B cell (primary cell): Measurements from ENCODE around the gene SHC3. TPM values are rescaled to one million over a fixed set of nuclear protein-coding genes. Genes with fewer than 3 reads are reported as not detected.

Source experiments
- ATAC-seq: fragments of 200-7000 bp; cut with Tn5 transposase; one replicate; pipeline ENCODE4 v1.10.0; 2021; ENCODE audit warnings: low read depth, mild to moderate bottlenecking, moderate number of reproducible peaks, moderate library complexity
- CTCF ChIA-PET: fragments of 350-600 bp; sonication (Branson Sonifier 250); formaldehyde crosslinking; loops from one replicate; lab custom pipeline; 2021; ENCODE audit warnings: antibody characterized with exemption, inconsistent platforms; lab: Charles Lee
- POLR2A ChIA-PET: fragments of 350-600 bp; sonication (Branson Sonifier 250); formaldehyde crosslinking; loops from one replicate; lab custom pipeline; 2021; ENCODE audit warnings: antibody characterized with exemption; lab: Charles Lee
- DNase-seq: peaks from one replicate; pipeline ENCODE4 v3.0.0; 2013
- H2AFZ ChIP-seq: 2 replicates; pipeline ENCODE4 v1.6.1; 2012; ENCODE audit warnings: mild to moderate bottlenecking, low read depth, low read length; ENCODE audit not compliant: insufficient read depth, poor library complexity, severe bottlenecking
- H3K27ac ChIP-seq, 2 donors: 1 replicate in 1 of 2; 2 replicates in 1 of 2; pipeline ENCODE4 v1.5.1; 2012 to 2013; ENCODE audit warnings: low read length in 2 of 2, mild to moderate bottlenecking in 2 of 2, moderate library complexity in 1 of 2
- H3K27me3 ChIP-seq, 4 experiments: fragments of 200-600 bp in 1 of 4; sonication (generic) in 1 of 4; replicated peaks in 1 of 4; 1 replicate in 2 of 4; 2 replicates in 2 of 4; pipeline versions ENCODE4 v1.6.1 to v1.7.0; 2013 to 2016; ENCODE audit warnings: low read length in 3 of 4, mild to moderate bottlenecking in 2 of 4, mixed read lengths in 1 of 4, moderate library complexity in 1 of 4; ENCODE audit not compliant: insufficient read depth in 4 of 4, control insufficient read depth in 3 of 4; ENCODE audit errors: control extremely low read depth in 1 of 4
- H3K36me3 ChIP-seq, 2 experiments: replicated peaks in 1 of 2; 1 replicate in 1 of 2; 2 replicates in 1 of 2; pipeline versions ENCODE4 v1.6.1 to v1.7.1; 2013; ENCODE audit warnings: low read length in 1 of 2; ENCODE audit not compliant: insufficient read depth in 2 of 2, control insufficient read depth in 1 of 2; ENCODE audit errors: control extremely low read depth in 1 of 2, extremely low read depth in 1 of 2
- H3K4me1 ChIP-seq, 2 donors: fragments of 200-600 bp in 1 of 2; sonication (generic) in 1 of 2; 1 replicate in 1 of 2; 2 replicates in 1 of 2; pipeline versions ENCODE4 v1.5.1 to v1.6.1; 2013 to 2017; ENCODE audit warnings: low read length in 2 of 2; ENCODE audit not compliant: control insufficient read depth in 2 of 2, insufficient read depth in 2 of 2
- H3K4me2 ChIP-seq: replicated peaks from 2 replicates; pipeline ENCODE3; 2012; ENCODE audit warnings: mild to moderate bottlenecking, low read depth, low read length; ENCODE audit not compliant: poor library complexity, severe bottlenecking
- H3K4me3 ChIP-seq, 5 experiments: fragments of 200-600 bp in 1 of 5; sonication (generic) in 1 of 5; 1 replicate in 3 of 5; 2 replicates in 2 of 5; pipeline versions ENCODE4 v1.5.1 to v1.7.0; 2011 to 2016; ENCODE audit warnings: low read length in 4 of 5, mild to moderate bottlenecking in 4 of 5, low read depth in 2 of 5, control low read depth in 1 of 5, moderate library complexity in 1 of 5; ENCODE audit not compliant: insufficient read depth in 1 of 5; ENCODE audit errors: control extremely low read depth in 1 of 5, extremely low read depth in 1 of 5
- H3K79me2 ChIP-seq: fragments of 200-600 bp; sonication (generic); one replicate; pipeline ENCODE4 v1.6.0; 2016; ENCODE audit warnings: low read length; ENCODE audit not compliant: control insufficient read depth, insufficient read depth
- H3K9ac ChIP-seq: fragments of 200-600 bp; sonication (generic); 2 replicates; pipeline ENCODE4 v1.6.1; 2017; ENCODE audit warnings: mild to moderate bottlenecking, low read length, moderate library complexity
- H3K9me3 ChIP-seq, 3 donors: one replicate each; pipeline versions ENCODE4 v1.6.1 to v1.7.1; 2013; ENCODE audit warnings: low read length in 2 of 3; ENCODE audit not compliant: control insufficient read depth in 2 of 3, insufficient read depth in 1 of 3; ENCODE audit errors: control extremely low read depth in 1 of 3
- H4K20me1 ChIP-seq: 2 replicates; pipeline ENCODE4 v1.6.0; 2012; ENCODE audit warnings: mild to moderate bottlenecking, low read length; ENCODE audit not compliant: insufficient read depth, control insufficient read depth, poor library complexity, severe bottlenecking
- H3K27ac Mint-ChIP-seq: one replicate; pipeline ENCODE4 v1.8.0; 2021; ENCODE audit warnings: mixed read lengths
- H3K27me3 Mint-ChIP-seq: one replicate; pipeline ENCODE4 v1.8.0; 2021; ENCODE audit warnings: mixed read lengths
- H3K4me1 Mint-ChIP-seq: one replicate; pipeline ENCODE4 v1.8.0; 2021; ENCODE audit warnings: mixed read lengths
- H3K4me3 Mint-ChIP-seq: one replicate; pipeline ENCODE4 v1.8.0; 2021; ENCODE audit warnings: mixed read lengths
- H3K9me3 Mint-ChIP-seq: one replicate; pipeline ENCODE4 v1.8.0; 2022; ENCODE audit warnings: mixed read lengths; ENCODE audit not compliant: insufficient read depth
- CTCF ChIP-seq: fragments of 200-600 bp; IDR thresholded peaks from one replicate; pipeline ENCODE4 v1.8.0; 2022; ENCODE audit warnings: antibody characterized with exemption, mild to moderate bottlenecking
- EZH2 ChIP-seq: IDR thresholded peaks from 2 replicates; pipeline ENCODE4 v1.6.1; 2012; ENCODE audit warnings: borderline replicate concordance, low read depth, mild to moderate bottlenecking, moderate library complexity, low read length; ENCODE audit not compliant: insufficient read depth, poor library complexity, severe bottlenecking
- WGBS: methylation state at CpG from one replicate; pipeline ENCODE4 v1.1.5; 2013; ENCODE audit warnings: missing lambda C conversion rate; ENCODE audit not compliant: insufficient coverage; 5-methylcytosine and 5-hydroxymethylcytosine counted together
- intact Hi-C: fragments of 100-400 bp; cut with micrococcal nuclease; formaldehyde crosslinking; loops from one replicate; pipeline ENCODE4 v1.10.0; 2022
- polyA plus RNA-seq: library from polyadenylated mRNA; depleted of rRNA; stranded (reverse); fragments of >200 nt; gene quantifications from 2 replicates; pipeline ENCODE4 v1.2.3, GENCODE V29; 2012
- total RNA-seq, 2 donors: library from RNA; stranded (reverse); fragments of 120-200 nt in 1 of 2; gene quantifications; 1 replicate in 1 of 2; 2 replicates in 1 of 2; pipeline versions ENCODE4 v1.2.3 to v1.2.4, GENCODE V29; 2013 to 2022

SHC3 gene
- total and polyA plus RNA-seq, 2 donors (not counting 1 experiment from before 2014, with no cell fraction given) = 0.03 TPM; not detected in 1

- Histone ChIP-seq H3K79me2 (no peaks in the 10 kb centered on the region), H3K27ac (no peak overlapping the region), H3K9me3 (peaks cover 0 to 3% (median 0%) of the 10 kb centered on the region in 3 donors), H3K4me2 (no peak overlapping the region), H3K27me3 (peaks cover 0 to 18% (median 3%) of the 10 kb centered on the region in 4 experiments), H2AFZ (no peak overlapping the region), H4K20me1 (no peaks in the 10 kb centered on the region), H3K4me1 (peaks cover 0 to under 1% of the 10 kb centered on the region in 2 donors), H3K4me3 (no peak overlapping the region), H3K36me3 (no peaks in the 10 kb centered on the region), H3K9ac (no peak overlapping the region)
- no peak for DNase-seq
- no peak overlapping the region for H3K4me3 Mint-ChIP-seq
- ChIA-PET POLR2A (no interaction called here), CTCF (no interaction called here)
- peaks cover 33% of the 10 kb centered on the region for H3K27me3 Mint-ChIP-seq
- ATAC-seq = no peak
- TF ChIP-seq EZH2 = no peak
- TF ChIP-seq CTCF = no peak
- H3K4me1 Mint-ChIP-seq = peaks cover 1% of the 10 kb centered on the region
- no peak overlapping the region for H3K27ac Mint-ChIP-seq
- 75% methylated on average over 1 of the region's 2 CpGs for WGBS
- no peaks in the 10 kb centered on the region for H3K9me3 Mint-ChIP-seq
- intact Hi-C loops = no loop called here
These were observed 194.6 kb downstream of the SHC3 start for GRCh38 chr9:88983865-88984542.

DNA sequence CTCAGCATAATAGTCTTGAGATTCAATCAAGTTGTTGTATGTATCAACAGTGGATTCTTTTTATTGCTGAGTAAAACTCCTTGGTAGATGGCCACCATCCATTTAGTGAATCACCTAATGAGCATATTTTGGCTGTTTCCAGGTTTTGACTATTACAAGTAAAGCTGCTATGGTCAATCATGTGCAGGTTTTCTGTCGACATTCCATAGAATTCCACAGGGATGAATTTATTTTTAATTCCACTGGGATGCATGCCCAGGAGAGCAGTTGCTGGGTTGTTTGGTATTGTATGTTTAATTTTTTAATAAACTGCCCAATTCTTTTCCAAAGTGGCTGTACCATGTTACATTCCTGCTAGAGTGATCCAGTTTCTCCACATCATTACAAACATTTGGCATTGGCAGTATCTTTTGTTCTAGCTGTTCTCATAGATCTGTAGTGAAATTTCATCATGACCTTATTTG is 197.8 kb downstream of the SHC3 start:
- ATAC-seq = no peak
- TF ChIP-seq CTCF = no peak
- TF ChIP-seq EZH2 = no peak
- Histone ChIP-seq H3K27ac (no peak overlapping the region), H3K9ac (no peak overlapping the region), H3K9me3 (peaks cover 0 to 3% (median 0%) of the 10 kb centered on the region in 3 donors), H3K27me3 (peaks cover 0 to 19% (median 2%) of the 10 kb centered on the region in 4 experiments), H2AFZ (no peak overlapping the region), H3K4me3 (no peak overlapping the region), H3K4me1 (no peaks in the 10 kb centered on the region), H4K20me1 (no peaks in the 10 kb centered on the region), H3K4me2 (no peak overlapping the region), H3K36me3 (no peaks in the 10 kb centered on the region), H3K79me2 (no peaks in the 10 kb centered on the region)
- ChIA-PET POLR2A (no interaction called here), CTCF (no interaction called here)
- H3K4me1 Mint-ChIP-seq = no peaks in the 10 kb centered on the region
- no peak overlapping the region for H3K27ac Mint-ChIP-seq
- H3K27me3 Mint-ChIP-seq = peaks cover 33% of the 10 kb centered on the region
- DNase-seq = no peak
- H3K9me3 Mint-ChIP-seq = no peaks in the 10 kb centered on the region
- no peak overlapping the region for H3K4me3 Mint-ChIP-seq
- no CpG with 5 or more reads among the region's 1 CpG for WGBS
- intact Hi-C loops = no loop called here
